Glomerular endothelial cell (primary cell): Measurements from ENCODE around the gene LYSMD3. TPM values are rescaled to one million over a fixed set of nuclear protein-coding genes. Genes with fewer than 3 reads are reported as not detected.

Source experiments
- DNase-seq: peaks from one replicate; pipeline ENCODE4 v3.0.0-alpha.2; 2011; ENCODE audit warnings: low read depth, low spot score; ENCODE audit errors: extremely low read depth
- total RNA-seq: library from RNA; depleted of rRNA; stranded (reverse); fragments of >200 nt; gene quantifications from 2 replicates; pipeline ENCODE4 v1.2.3, GENCODE V29; 2015

Gene LYSMD3
- total RNA-seq, 1 donor from 2014 or later, result 19.6 TPM

GRCh38 chr5:90483206-90483605 lies 46.2 kb downstream of the LYSMD3 start:
- DNase-seq, result peak; percentile 68

DNA sequence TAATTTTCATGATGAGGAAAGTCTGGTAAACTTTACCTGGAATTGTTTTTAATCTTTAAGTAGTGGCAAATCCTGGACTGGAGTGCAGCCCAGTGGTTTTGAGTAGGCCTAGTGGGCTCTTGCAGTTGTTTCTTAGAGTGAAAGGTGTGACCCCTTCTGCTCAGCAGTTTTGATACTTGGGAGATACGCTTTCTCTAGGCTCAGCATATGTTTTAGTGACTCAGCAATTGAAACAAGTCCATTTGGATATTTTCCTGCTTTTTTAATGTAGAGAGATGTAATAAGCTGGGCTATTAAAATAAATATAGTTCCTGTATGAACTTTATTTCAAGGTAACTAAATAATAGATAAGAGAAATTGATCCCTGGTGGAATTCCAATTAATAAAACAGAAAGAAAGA lies 48.7 kb downstream of the LYSMD3 start:
- no peak for DNase-seq

GRCh38 chr5:90479611-90480385 lies 49.6 kb downstream of the LYSMD3 start:
- DNase-seq, result no peak

DNA sequence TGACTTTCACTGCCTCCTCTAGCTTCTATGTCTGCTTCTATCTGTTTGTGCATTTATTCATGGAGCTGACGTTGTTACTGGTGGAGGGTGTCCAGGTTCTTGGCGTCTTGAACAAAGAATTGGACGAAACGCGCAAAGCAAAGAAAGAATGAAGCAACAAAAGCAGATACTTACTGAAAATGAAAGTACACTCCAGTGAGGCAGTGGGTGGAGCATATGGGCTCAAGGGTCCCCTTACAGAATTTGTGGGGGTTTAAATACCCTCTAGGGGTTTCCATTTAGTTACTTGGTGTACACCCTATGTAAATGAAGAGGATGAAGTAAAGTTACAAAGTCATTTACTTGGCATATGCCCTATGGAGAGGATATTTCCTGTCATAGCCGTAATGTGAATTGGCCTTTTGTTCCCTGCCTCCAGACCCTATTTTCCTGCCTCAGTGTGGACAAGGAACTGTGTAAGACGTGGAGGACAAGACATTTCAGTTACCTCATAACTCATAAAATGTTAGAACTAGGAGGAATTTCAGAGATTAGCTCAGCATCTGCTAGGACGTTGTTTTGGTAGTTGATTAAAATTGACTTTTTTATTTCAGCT lies 51.7 kb downstream of the LYSMD3 start:
- no peak for DNase-seq

DNA sequence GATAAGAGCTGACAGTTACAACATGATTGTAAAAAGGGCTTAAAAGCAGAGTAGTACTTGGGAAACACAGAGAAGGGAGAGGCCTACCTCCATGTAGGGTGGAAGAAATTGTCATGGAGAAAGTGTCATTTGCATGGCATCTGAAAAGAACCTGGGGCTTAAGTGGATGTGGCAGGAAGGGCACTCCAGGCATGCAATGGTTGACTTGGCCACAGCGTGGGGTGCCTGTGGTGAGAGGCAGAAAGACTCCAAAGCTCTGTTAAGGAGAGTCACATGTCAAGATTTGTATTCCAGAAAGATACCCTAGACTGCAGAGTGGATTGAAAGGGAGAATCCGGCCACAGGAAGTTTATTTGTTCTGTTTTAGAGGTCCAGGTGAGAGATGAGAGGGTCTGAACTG lies 52.3 kb downstream of the LYSMD3 start:
- no peak for DNase-seq

DNA sequence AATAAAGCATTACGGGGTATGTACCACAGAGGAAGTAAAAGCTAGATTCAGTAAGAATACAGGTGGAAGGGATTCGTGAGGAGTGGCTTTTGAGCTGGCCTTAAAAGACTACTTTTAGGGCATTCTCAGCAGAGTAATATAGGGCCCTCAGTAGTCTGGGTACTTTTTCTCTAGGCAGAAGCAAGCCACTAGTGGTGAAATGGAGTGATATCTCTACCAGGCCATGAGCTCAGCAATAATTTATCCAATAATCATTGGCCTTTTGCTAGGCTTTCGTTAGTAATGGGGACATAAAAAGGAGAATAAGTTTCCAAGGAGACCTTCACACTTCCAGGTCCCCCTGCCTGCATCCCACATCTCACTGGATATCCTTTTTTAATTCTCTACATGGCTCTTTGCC lies 53.0 kb downstream of the LYSMD3 start:
- DNase-seq, result no peak

- no peak for DNase-seq
Measured at GRCh38 chr5:90475436-90475980, 53.9 kb downstream of the LYSMD3 start.

DNA sequence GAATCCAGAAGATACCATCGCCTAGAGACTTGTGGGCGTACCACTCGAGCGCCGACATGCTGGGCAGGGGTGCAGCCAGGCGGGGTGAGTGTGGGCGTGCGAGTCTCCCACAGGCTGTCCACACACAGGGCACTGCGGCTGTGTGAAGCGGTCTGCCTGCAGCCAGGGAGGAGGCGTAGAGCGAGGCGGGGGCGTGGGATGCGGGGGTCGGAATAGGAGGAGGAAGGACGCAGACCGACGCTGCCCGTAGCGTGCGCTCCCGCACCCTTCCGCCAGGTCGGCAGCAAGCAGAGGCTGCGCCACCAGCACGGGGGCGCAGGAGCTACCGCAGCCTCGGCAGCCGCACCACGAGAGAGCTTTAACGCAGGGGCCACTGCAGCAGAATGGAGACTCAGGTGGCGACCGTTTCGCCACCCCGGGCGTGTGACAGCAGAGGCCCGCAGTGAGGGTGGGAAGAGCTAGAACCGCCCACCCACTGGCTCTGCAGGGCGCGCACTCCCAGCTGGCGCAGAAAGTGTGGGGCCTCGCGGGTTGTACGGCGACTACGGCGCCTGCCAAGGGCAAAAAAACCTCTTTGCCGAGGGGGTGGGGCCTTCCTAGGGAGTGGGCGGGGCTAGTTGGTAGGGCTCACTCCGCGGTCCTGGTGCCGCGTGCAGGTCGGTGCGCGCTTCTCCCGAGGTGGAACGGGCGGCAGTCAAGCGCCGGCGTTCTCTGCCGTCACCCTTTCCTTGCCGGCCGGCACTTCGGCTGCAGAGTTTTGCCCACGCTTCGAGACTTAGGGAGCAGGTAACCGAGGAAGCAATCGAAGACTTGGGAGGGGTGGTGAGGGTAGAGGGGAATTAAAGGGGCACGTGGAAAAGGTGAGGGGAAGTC lies 54.9 kb downstream of the LYSMD3 start, which contains the start of the genes MBLAC2 and POLR3G:
Gene MBLAC2, minus strand, starts transcription at position 537 of the 873 bp plus-strand sequence. Its CDS starts 479 bp downstream, at position 58.
Gene POLR3G, plus strand, starts transcription at position 630 of the 873 bp plus-strand sequence. CDS start 10,704 bp downstream, outside the sequence.
- DNase-seq, result peak; percentile 44

DNA sequence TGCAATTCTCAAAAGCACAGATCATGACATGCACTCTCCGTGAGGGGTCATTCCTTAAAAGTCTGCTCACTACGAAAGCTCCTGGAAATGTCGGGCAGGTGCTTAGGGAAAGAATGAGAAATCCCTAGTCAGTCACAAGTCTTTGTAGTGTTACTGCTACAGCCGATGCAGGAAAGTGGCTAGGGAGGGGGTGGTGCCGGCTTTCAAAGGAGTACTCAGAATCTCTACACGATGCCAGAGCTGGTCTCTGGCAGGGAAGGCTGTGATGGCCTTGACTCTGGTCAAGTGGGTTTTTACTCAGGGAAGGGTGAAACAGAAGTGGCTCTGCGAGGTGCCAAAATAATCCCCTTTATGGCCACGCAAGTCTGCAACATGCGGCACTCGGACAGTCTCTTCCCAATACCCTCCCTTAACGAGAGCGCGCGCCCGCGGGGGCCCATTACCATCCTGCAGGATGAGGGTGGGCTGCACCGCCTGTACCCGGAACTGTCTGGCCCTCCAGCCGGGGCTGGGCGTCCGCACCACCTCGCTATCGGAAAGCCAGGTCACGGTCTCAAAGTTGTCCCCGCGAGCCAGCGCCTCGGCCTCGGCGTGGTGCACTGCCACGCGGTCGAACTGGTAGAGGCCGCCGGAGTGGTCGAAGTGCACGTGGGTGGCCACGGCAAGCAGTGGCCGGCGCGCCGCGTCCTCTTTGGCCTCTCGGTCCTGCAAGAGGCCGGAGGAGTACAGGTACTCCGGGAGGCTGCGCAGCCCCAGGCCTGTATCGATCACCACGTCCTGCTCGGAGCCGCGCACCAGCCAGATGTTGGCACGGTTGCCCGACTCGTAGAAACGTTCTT lies 55.8 kb downstream of the LYSMD3 start:
- no peak for DNase-seq

DNA sequence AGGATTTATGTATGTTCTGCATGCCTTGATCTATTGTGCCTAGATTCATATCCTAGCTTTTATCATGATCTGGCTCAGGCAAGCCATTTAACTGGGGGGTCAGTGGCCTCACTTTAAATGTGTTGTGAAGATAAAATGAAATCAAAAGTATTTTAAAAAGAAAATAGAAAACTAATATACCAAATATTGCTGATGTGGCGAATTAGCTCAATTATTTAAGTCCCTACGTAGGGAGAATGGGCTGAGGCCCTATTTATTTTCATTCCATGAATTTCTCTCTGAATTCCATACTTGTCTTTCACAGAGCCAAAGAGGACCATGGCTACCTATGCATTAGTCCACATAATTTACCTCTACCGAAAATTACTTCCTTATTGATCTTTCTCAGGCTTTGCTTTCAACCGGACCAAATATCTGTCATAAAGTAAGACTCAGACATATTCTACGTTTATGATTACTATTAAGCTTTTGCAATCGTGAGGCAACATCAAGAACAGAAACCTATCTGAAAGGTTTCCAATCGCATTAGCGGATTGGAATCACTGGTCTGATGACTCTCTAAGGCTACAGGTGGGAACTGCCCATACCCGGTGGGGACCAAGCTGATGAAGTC lies 56.5 kb downstream of the LYSMD3 start:
- no peak for DNase-seq

Other genes starting within 250 kb of the LYSMD3 start
- 7.3 and 12.2 TPM in 2 replicates for gene CETN3, start 119.8 kb downstream of the LYSMD3 start, total RNA-seq
- 4.4 and 6.2 TPM in 2 replicates for gene MBLAC2, start 54.8 kb downstream of the LYSMD3 start, total RNA-seq
- 7.9 and 15.1 TPM in 2 replicates for gene POLR3G, start 54.7 kb downstream of the LYSMD3 start, total RNA-seq
- 0.12 and 0.15 TPM in 2 replicates for gene ADGRV1, start 29.2 kb upstream of the LYSMD3 start, total RNA-seq